ENCODE measurements around the gene SIRT7.

GRCh38 chr17:81888105-81888987 lies 29.6 kb downstream of the SIRT7 start:
- TF ChIP-seq CTCF (IDR thresholded peaks at IDR 0.05): no peak
- no peak for TF ChIP-seq POLR2A (IDR thresholded peaks at IDR 0.05)

All from adrenal gland (tissue), 5 donors.